ENCODE measurements around the gene CSKMT. TPM values are rescaled to one million over a fixed set of nuclear protein-coding genes. Genes with fewer than 3 reads are reported as not detected.

Gene CSKMT
- polyA plus RNA-seq, 1 experiment = 6.6 TPM

- POLR2A ChIA-PET = interaction anchor here (1.5 kb wide), 1 partner anchor 19 kb away, joined by 19 read pairs; the partner anchor contains the start of genes C11orf98 and CSKMT
- CTCF ChIA-PET = interaction anchor here (0.6 to 1.1 kb wide), 2 partner anchors 221 to 1559 kb away, joined by 3 read pairs; no protein-coding TSS in a partner anchor
- no peak for TF ChIP-seq CTCF (IDR thresholded peaks at IDR 0.05; ENCODE audit: insufficient read depth, low read depth, low read length)
Observed at GRCh38 chr11:62645946-62646824, 18.9 kb upstream of the CSKMT start, which contains the start of gene GANAB. TSS of gene GANAB (minus strand) at chr11:62646613. CDS start at chr11:62646599, 14 bp downstream.

GRCh38 chr11:62646825-62647608 lies 18.1 kb upstream of the CSKMT start:
- DNase-seq (ENCODE audit: low read depth) = no peak
- Histone ChIP-seq H3K36me3 (ENCODE audit: control insufficient read depth, insufficient read depth, low read length) (peaks cover 25% of the 10 kb centered on the region), H3K27me3 (ENCODE audit: control insufficient read depth, insufficient read depth, low read length) (no peaks in the 10 kb centered on the region), H3K4me3 (ENCODE audit: low read depth, low read length) (no peak overlapping the region)
- ChIA-PET CTCF (no interaction called here), POLR2A (interaction anchor here (1.5 kb wide), 1 partner anchor 18 kb away, joined by 19 read pairs; the partner anchor contains the start of genes C11orf98 and CSKMT)
- TF ChIP-seq CTCF (IDR thresholded peaks at IDR 0.05; ENCODE audit: insufficient read depth, low read depth, low read length) = no peak

More at GRCh38 chr11:62645946-62646824, 18.9 kb upstream of the CSKMT start, which contains the start of gene GANAB:
- peak; percentile 87 for DNase-seq (ENCODE audit: low read depth)
- H3K36me3 ChIP-seq (ENCODE audit: control insufficient read depth, insufficient read depth, low read length) = peaks cover 25% of the 10 kb centered on the region
- H3K27me3 ChIP-seq (ENCODE audit: control insufficient read depth, insufficient read depth, low read length) = no peaks in the 10 kb centered on the region
- H3K4me3 ChIP-seq (ENCODE audit: low read depth, low read length) = peak within 1 kb of the TSS; percentile 73

- DNase-seq (ENCODE audit: low read depth) = no peak
- POLR2A ChIA-PET = no interaction called here
Observed at GRCh38 chr11:62647609-62648005, 17.5 kb upstream of the CSKMT start.

GRCh38 chr11:62648185-62648966 lies 16.7 kb upstream of the CSKMT start:
- ChIA-PET CTCF (interaction anchor here (1.1 to 1.8 kb wide), 3 partner anchors 16 to 254 kb away, joined by 3 to 4 read pairs (median 3); no protein-coding TSS in a partner anchor), POLR2A (interaction anchor here (0.6 kb wide), 1 partner anchor 193 kb away, joined by 3 read pairs; no protein-coding TSS in a partner anchor)
- TF ChIP-seq CTCF (IDR thresholded peaks at IDR 0.05; ENCODE audit: insufficient read depth, low read depth, low read length) = no peak
- Histone ChIP-seq H3K4me3 (ENCODE audit: low read depth, low read length) (no peak overlapping the region), H3K36me3 (ENCODE audit: control insufficient read depth, insufficient read depth, low read length) (peaks cover 23% of the 10 kb centered on the region), H3K27me3 (ENCODE audit: control insufficient read depth, insufficient read depth, low read length) (no peaks in the 10 kb centered on the region)
- no peak for DNase-seq (ENCODE audit: low read depth)

More at GRCh38 chr11:62647609-62648005, 17.5 kb upstream of the CSKMT start:
- CTCF ChIA-PET = interaction anchor here (1.8 kb wide), 1 partner anchor 139 kb away, joined by 4 read pairs; no protein-coding TSS in a partner anchor
- Histone ChIP-seq H3K4me3 (ENCODE audit: low read depth, low read length) (no peak overlapping the region), H3K27me3 (ENCODE audit: control insufficient read depth, insufficient read depth, low read length) (no peaks in the 10 kb centered on the region), H3K36me3 (ENCODE audit: control insufficient read depth, insufficient read depth, low read length) (peaks cover 24% of the 10 kb centered on the region)
- no peak for TF ChIP-seq CTCF (IDR thresholded peaks at IDR 0.05; ENCODE audit: insufficient read depth, low read depth, low read length)

All from BJ (cell line).